Measurements from ENCODE around the gene ERF.
A peak's percentile ranks its signal among the peaks of the same experiment; 100 is the strongest.

Gene ERF

GRCh38 chr19:42274065-42274682, 19.2 kb upstream of the ERF start:
- Histone ChIP-seq H3K4me3 (ENCODE audit: low read depth, low read length) (no peak overlapping the region), H3K27me3 (ENCODE audit: insufficient read depth, low read length) (no peaks in the 10 kb centered on the region), H3K79me2 (ENCODE audit: control insufficient read depth, insufficient read depth, low read length, unreplicated experiment) (peaks cover 40% of the 10 kb centered on the region), H3K27ac (ENCODE audit: low read depth, low read length) (no peak overlapping the region), H2AFZ (ENCODE audit: low read length, unreplicated experiment) (no peak overlapping the region), H3K4me1 (ENCODE audit: control insufficient read depth, insufficient read depth, low read length, unreplicated experiment) (peaks cover 9% of the 10 kb centered on the region), H3K36me3 (ENCODE audit: insufficient read depth, low read length) (no peaks in the 10 kb centered on the region)

GRCh38 chr19:42273407-42274064, 18.6 kb upstream of the ERF start:
- Histone ChIP-seq H3K36me3 (ENCODE audit: insufficient read depth, low read length) (no peaks in the 10 kb centered on the region), H2AFZ (ENCODE audit: low read length, unreplicated experiment) (no peak overlapping the region), H3K79me2 (ENCODE audit: control insufficient read depth, insufficient read depth, low read length, unreplicated experiment) (peaks cover 38% of the 10 kb centered on the region), H3K4me3 (ENCODE audit: low read depth, low read length) (no peak overlapping the region), H3K27me3 (ENCODE audit: insufficient read depth, low read length) (no peaks in the 10 kb centered on the region), H3K4me1 (ENCODE audit: control insufficient read depth, insufficient read depth, low read length, unreplicated experiment) (peaks cover 8% of the 10 kb centered on the region), H3K27ac (ENCODE audit: low read depth, low read length) (no peak overlapping the region)

- Histone ChIP-seq H3K79me2 (ENCODE audit: control insufficient read depth, insufficient read depth, low read length, unreplicated experiment) (peaks cover 36% of the 10 kb centered on the region), H3K4me3 (ENCODE audit: low read depth, low read length) (no peak overlapping the region), H3K36me3 (ENCODE audit: insufficient read depth, low read length) (no peaks in the 10 kb centered on the region), H3K27me3 (ENCODE audit: insufficient read depth, low read length) (no peaks in the 10 kb centered on the region), H3K27ac (ENCODE audit: low read depth, low read length) (no peak overlapping the region), H2AFZ (ENCODE audit: low read length, unreplicated experiment) (no peak overlapping the region), H3K4me1 (ENCODE audit: control insufficient read depth, insufficient read depth, low read length, unreplicated experiment) (peaks cover 8% of the 10 kb centered on the region)
Measured at GRCh38 chr19:42272989-42273406, 18.1 kb upstream of the ERF start.

- Histone ChIP-seq H3K36me3 (ENCODE audit: insufficient read depth, low read length) (no peaks in the 10 kb centered on the region), H3K27ac (ENCODE audit: low read depth, low read length) (no peak overlapping the region), H3K79me2 (ENCODE audit: control insufficient read depth, insufficient read depth, low read length, unreplicated experiment) (peaks cover 36% of the 10 kb centered on the region), H3K4me1 (ENCODE audit: control insufficient read depth, insufficient read depth, low read length, unreplicated experiment) (peaks cover 8% of the 10 kb centered on the region), H3K4me3 (ENCODE audit: low read depth, low read length) (no peak overlapping the region), H3K27me3 (ENCODE audit: insufficient read depth, low read length) (no peaks in the 10 kb centered on the region), H2AFZ (ENCODE audit: low read length, unreplicated experiment) (no peak overlapping the region)
Measured at GRCh38 chr19:42272535-42272897, 17.6 kb upstream of the ERF start.

- Histone ChIP-seq H3K27ac (ENCODE audit: low read depth, low read length) (no peak overlapping the region), H3K4me3 (ENCODE audit: low read depth, low read length) (no peak overlapping the region), H3K79me2 (ENCODE audit: control insufficient read depth, insufficient read depth, low read length, unreplicated experiment) (peaks cover 36% of the 10 kb centered on the region), H3K36me3 (ENCODE audit: insufficient read depth, low read length) (no peaks in the 10 kb centered on the region), H3K4me1 (ENCODE audit: control insufficient read depth, insufficient read depth, low read length, unreplicated experiment) (peaks cover 8% of the 10 kb centered on the region), H3K27me3 (ENCODE audit: insufficient read depth, low read length) (no peaks in the 10 kb centered on the region), H2AFZ (ENCODE audit: low read length, unreplicated experiment) (no peak overlapping the region)
Measured at GRCh38 chr19:42271861-42272534, 17.1 kb upstream of the ERF start.

GRCh38 chr19:42271045-42271419, 16.1 kb upstream of the ERF start:
- H3K4me1 ChIP-seq (ENCODE audit: control insufficient read depth, insufficient read depth, low read length, unreplicated experiment), result peaks cover 8% of the 10 kb centered on the region
- H3K27ac ChIP-seq (ENCODE audit: low read depth, low read length), result peak overlapping the region; percentile 98
- H3K79me2 ChIP-seq (ENCODE audit: control insufficient read depth, insufficient read depth, low read length, unreplicated experiment), result peaks cover 36% of the 10 kb centered on the region
- H3K4me3 ChIP-seq (ENCODE audit: low read depth, low read length), result peak overlapping the region; percentile 92
- no peaks in the 10 kb centered on the region for H3K36me3 ChIP-seq (ENCODE audit: insufficient read depth, low read length)
- H3K27me3 ChIP-seq (ENCODE audit: insufficient read depth, low read length), result no peaks in the 10 kb centered on the region
- no peak overlapping the region for H2AFZ ChIP-seq (ENCODE audit: low read length, unreplicated experiment)

- no peaks in the 10 kb centered on the region for H3K27me3 ChIP-seq (ENCODE audit: insufficient read depth, low read length)
- H3K79me2 ChIP-seq (ENCODE audit: control insufficient read depth, insufficient read depth, low read length, unreplicated experiment), result peaks cover 32% of the 10 kb centered on the region
- H3K27ac ChIP-seq (ENCODE audit: low read depth, low read length), result peak overlapping the region; percentile 98
- peak overlapping the region; percentile 92 for H3K4me3 ChIP-seq (ENCODE audit: low read depth, low read length)
- no peaks in the 10 kb centered on the region for H3K36me3 ChIP-seq (ENCODE audit: insufficient read depth, low read length)
- H3K4me1 ChIP-seq (ENCODE audit: control insufficient read depth, insufficient read depth, low read length, unreplicated experiment), result peaks cover 8% of the 10 kb centered on the region
- peak overlapping the region; percentile 60 for H2AFZ ChIP-seq (ENCODE audit: low read length, unreplicated experiment)
Measured at GRCh38 chr19:42270346-42271044, 15.6 kb upstream of the ERF start.

GRCh38 chr19:42269478-42270345, 14.8 kb upstream of the ERF start:
- Histone ChIP-seq H2AFZ (ENCODE audit: low read length, unreplicated experiment) (no peak overlapping the region), H3K27me3 (ENCODE audit: insufficient read depth, low read length) (no peaks in the 10 kb centered on the region), H3K36me3 (ENCODE audit: insufficient read depth, low read length) (no peaks in the 10 kb centered on the region), H3K79me2 (ENCODE audit: control insufficient read depth, insufficient read depth, low read length, unreplicated experiment) (peaks cover 26% of the 10 kb centered on the region), H3K4me3 (ENCODE audit: low read depth, low read length) (peak overlapping the region; percentile 92), H3K27ac (ENCODE audit: low read depth, low read length) (peak overlapping the region; percentile 98), H3K4me1 (ENCODE audit: control insufficient read depth, insufficient read depth, low read length, unreplicated experiment) (peaks cover 8% of the 10 kb centered on the region)

GRCh38 chr19:42268704-42269477, 14.0 kb upstream of the ERF start, which contains the start of gene CIC:
CIC (plus strand) TSS chr19:42269252; CDS start chr19:42271784, 2,532 bp downstream.
- peak within 1 kb of the TSS; percentile 92 for H3K4me3 ChIP-seq (ENCODE audit: low read depth, low read length)
- H3K4me1 ChIP-seq (ENCODE audit: control insufficient read depth, insufficient read depth, low read length, unreplicated experiment), result peaks cover 8% of the 10 kb centered on the region
- peak within 1 kb of the TSS; percentile 98 for H3K27ac ChIP-seq (ENCODE audit: low read depth, low read length)
- H3K36me3 ChIP-seq (ENCODE audit: insufficient read depth, low read length), result no peaks in the 10 kb centered on the region
- no peaks in the 10 kb centered on the region for H3K27me3 ChIP-seq (ENCODE audit: insufficient read depth, low read length)
- peak within 1 kb of the TSS; percentile 94 for H2AFZ ChIP-seq (ENCODE audit: low read length, unreplicated experiment)
- H3K79me2 ChIP-seq (ENCODE audit: control insufficient read depth, insufficient read depth, low read length, unreplicated experiment), result peaks cover 24% of the 10 kb centered on the region

Data from ACC112 (cell line).